ENCODE data around the gene GABARAPL1.

Gene GABARAPL1

GRCh38 chr12:10235761-10236631, 23.3 kb downstream of the GABARAPL1 start:
- DNase-seq: peak; percentile 34

GRCh38 chr12:10236720-10237119, 24.0 kb downstream of the GABARAPL1 start:
- no peak for DNase-seq

DNA sequence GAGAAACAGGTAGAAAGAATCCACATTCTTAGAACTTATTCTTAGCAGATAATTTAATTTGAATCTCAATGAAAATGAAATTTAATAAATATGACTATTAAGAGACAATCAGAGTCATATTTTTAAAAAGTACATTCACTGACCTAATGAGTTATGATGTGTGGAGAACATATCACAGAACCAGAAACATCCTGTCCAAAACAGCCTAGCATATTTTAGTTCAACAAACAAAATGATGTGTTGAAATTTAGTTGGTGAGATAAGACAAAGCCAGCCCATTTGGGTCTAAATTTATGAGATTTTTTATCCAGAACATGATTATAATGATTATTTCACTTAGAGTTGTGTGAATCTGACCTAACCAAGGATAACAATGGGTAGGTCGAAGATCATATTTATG, 25.8 kb downstream of the GABARAPL1 start:
- DNase-seq: no peak

GRCh38 chr12:10241290-10241689, 28.6 kb downstream of the GABARAPL1 start:
- DNase-seq: no peak

- DNase-seq: no peak
These were observed 29.1 kb downstream of the GABARAPL1 start for GRCh38 chr12:10241727-10242126.

DNA sequence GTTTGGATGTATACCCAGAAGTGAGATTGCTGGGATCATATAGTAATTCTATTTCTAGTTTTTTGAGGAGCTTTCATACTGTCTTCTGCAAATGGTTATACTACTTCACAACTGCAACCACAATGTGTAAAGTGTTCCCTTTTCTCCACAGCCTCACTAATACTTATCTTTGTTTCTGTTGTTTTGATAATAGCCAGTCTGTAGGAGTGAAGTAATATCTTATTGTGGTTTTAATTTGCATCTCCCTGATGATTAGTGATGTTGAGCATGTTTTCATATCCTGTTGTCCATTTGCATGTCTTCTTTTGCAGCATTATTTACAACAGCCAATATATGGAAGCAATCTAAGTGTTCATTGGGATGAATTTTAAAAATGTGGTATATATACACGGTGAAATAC, 29.9 kb downstream of the GABARAPL1 start:
- DNase-seq: no peak

DNA sequence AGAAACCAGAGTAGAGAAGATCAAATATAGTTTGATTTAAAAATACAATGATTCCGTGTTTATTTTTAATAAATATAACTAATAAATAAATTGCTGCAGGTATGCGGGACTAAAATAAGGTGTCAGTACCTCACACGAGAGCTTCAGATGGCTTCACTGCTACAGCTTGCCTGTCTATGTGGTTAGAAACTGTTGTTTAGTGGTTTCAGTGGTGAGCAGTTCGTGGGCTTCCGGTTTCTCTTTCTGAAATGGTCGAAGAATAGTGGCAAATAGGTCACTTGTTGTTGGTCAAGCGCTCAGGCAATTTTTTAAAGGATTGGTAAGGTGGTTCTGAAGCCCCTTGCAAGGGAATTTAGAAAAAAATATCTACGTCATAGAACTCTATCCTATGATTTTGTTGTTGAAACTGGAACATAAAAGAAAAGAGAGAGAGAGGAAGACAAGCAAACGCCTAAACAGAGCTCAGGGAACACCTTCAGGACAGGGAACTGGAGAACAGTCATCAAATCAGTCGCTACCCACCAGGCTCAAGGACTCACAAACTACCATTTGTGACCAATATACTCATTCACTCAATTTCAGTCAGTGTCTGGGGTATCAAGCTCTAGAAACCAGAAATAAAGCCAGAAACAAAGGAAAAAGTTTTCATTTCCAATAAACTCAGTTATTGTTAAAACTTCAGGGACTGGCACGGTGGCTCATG, 31.3 kb downstream of the GABARAPL1 start:
- no peak for DNase-seq

- DNase-seq: no peak
These were observed 34.9 kb downstream of the GABARAPL1 start for GRCh38 chr12:10247436-10248058.

- DNase-seq: no peak
These were observed 37.2 kb downstream of the GABARAPL1 start for GRCh38 chr12:10249690-10250455.

DNA sequence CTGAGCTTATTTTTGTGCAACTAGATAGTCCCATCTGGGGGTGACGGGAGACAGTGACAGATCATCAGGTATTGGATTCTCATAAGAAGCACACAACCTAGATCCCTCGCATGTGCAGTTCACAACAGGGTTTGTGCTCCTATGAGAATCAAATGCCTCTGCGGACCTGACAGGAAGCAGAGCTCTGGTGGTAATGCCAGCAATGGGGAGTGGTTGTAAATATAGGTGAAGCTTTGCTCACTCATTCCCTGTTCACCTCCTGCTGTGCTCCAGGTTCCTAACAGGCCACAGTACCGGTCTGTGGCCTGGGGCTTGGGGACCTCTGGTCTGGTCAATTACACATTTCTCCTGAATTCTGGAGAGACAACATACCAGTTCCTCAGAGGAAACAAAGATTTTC, 39.0 kb downstream of the GABARAPL1 start:
- no peak for DNase-seq

DNA sequence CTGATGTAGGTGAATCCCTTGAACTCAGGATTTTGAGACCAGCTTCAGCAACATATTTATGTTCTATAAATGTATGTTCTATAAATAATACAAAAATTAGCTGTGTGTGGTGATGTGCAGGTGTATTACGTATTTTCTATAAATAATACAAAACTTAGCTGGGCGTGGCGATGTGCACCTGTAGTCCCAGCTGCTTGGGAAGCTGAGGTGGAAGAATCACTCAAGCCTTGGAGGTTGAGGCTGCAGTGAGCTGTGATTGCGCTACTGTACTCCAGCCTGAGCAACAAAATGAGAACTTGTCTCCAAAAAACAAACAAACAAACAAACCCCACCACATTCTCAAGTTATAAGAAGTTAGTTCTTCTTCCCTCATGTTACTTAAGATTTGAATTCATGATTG, 39.5 kb downstream of the GABARAPL1 start:
- no peak for DNase-seq

- no peak for DNase-seq
These were observed 43.4 kb downstream of the GABARAPL1 start for GRCh38 chr12:10256064-10256463.

- no peak for DNase-seq
These were observed 48.2 kb downstream of the GABARAPL1 start for GRCh38 chr12:10260927-10261326.

DNA sequence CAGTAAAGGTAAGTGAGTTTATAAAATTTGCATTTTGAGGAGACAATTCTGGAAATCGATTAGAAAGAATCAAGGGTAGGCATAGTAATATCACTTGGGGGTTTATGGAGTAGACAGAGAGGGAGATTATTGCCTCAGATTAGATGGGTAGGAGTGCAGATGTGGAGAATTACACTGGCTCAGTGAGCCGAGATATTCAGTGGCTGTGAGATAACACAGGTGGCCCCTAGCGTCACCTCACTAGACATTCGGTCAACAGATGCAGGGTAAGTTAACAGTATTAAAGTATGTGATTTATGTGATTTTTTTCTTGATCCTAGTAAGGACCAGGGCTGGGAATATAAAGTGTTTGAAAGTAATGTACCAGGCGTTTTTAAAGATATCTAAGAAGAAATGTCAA, 55.4 kb downstream of the GABARAPL1 start:
- no peak for DNase-seq

GRCh38 chr12:10272467-10272866, 59.8 kb downstream of the GABARAPL1 start:
- no peak for DNase-seq
